Immature natural killer cell (primary cell): ENCODE data around the gene PTPN21. TPM values are rescaled to one million over a fixed set of nuclear protein-coding genes. Genes with fewer than 3 reads are reported as not detected.

Experiments
- DNase-seq, 3 donors: peaks; one replicate each; pipeline ENCODE4 v3.0.0; 2022; ENCODE audit warnings: mixed read lengths in 1 of 3
- H3K27ac Mint-ChIP-seq, 6 donors: one replicate each; pipeline ENCODE4 v1.8.0; 2020; ENCODE audit warnings: mixed read lengths in 6 of 6, mild to moderate bottlenecking in 5 of 6, inconsistent platforms in 4 of 6, moderate library complexity in 3 of 6
- H3K27me3 Mint-ChIP-seq, 3 donors: one replicate each; pipeline ENCODE4 v1.8.0; 2020 to 2021; ENCODE audit warnings: low read depth in 3 of 3, mild to moderate bottlenecking in 3 of 3, mixed read lengths in 3 of 3, moderate library complexity in 3 of 3, inconsistent platforms in 1 of 3
- H3K36me3 Mint-ChIP-seq, 3 donors: one replicate each; pipeline ENCODE4 v1.8.0; 2020; ENCODE audit warnings: mixed read lengths in 3 of 3, inconsistent platforms in 2 of 3, mild to moderate bottlenecking in 2 of 3
- H3K4me1 Mint-ChIP-seq, 2 donors: one replicate each; pipeline ENCODE4 v1.8.0; 2020; ENCODE audit warnings: inconsistent platforms in 2 of 2, mild to moderate bottlenecking in 2 of 2, mixed read lengths in 2 of 2, moderate library complexity in 1 of 2
- H3K4me3 Mint-ChIP-seq, 5 donors: one replicate each; pipeline ENCODE4 v1.8.0; 2020; ENCODE audit warnings: mild to moderate bottlenecking in 5 of 5, mixed read lengths in 5 of 5, inconsistent platforms in 3 of 5, moderate library complexity in 3 of 5
- H3K9me3 Mint-ChIP-seq, 6 donors: one replicate each; pipeline ENCODE4 v1.8.0; 2020; ENCODE audit warnings: mild to moderate bottlenecking in 6 of 6, mixed read lengths in 6 of 6, inconsistent platforms in 4 of 6, moderate library complexity in 3 of 6
- polyA plus RNA-seq, 3 donors: library from polyadenylated mRNA; unstranded; fragments of 300-500 nt; fragmentation: Illumina TruSeq; gene quantifications; one replicate each; pipeline ENCODE4 v1.2.3, GENCODE V29; 2021

The PTPN21 gene
- polyA plus RNA-seq, 3 donors from 2014 or later, result not detected

DNA sequence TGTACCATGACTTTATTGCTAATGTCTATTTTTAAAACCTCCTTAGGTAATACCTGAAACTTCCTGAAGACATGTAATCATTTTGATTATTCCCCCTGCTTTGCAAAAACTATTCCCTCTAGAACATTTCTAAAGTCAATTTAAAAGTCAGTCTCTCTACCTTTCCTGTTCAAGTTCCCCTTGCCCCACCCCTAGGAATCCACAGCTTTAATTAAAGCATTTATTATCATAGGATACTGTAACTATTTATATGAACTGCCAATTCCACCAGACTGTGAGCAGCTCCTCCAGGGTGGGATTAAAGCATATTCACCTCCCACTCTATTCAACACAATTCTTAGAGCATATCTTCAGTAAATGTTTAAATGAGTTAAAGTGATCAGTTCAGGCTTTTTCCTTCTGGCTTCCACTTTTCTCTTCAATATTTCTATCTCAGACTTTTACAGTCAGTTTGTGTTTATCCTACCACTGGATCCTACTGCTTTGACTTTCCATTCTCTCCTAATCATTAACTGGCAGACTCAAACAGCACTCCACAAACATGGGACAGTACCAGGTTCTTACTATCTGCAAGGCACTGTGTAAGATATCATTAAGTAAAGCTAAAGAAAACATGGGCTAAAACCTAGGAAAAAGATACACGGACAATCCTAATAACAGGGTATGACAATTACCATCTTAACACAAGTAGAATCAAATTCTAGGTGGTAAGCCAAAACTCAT is 39.1 kb downstream of the PTPN21 start:
- Mint-ChIP-seq H3K4me3 (no peak overlapping the region), H3K27me3 (peaks cover 0 to 7% (median 0%) of the 10 kb centered on the region in 3 donors)
- DNase-seq, result no peak

GRCh38 chr14:88507208-88507607 is 47.6 kb downstream of the PTPN21 start:
- Mint-ChIP-seq H3K9me3 (no peaks in the 10 kb centered on the region), H3K27me3 (peaks cover 0 to 8% (median 3%) of the 10 kb centered on the region in 3 donors), H3K27ac (no peak overlapping the region), H3K36me3 (no peaks in the 10 kb centered on the region), H3K4me1 (no peaks in the 10 kb centered on the region), H3K4me3 (no peak overlapping the region)
- no peak for DNase-seq

More for the DNA sequence above, 39.1 kb downstream of the PTPN21 start:
- Mint-ChIP-seq H3K9me3 (no peaks in the 10 kb centered on the region), H3K4me1 (peaks cover 4 to 7% of the 10 kb centered on the region in 2 donors), H3K36me3 (no peaks in the 10 kb centered on the region), H3K27ac (no peak overlapping the region)

- no peaks in the 10 kb centered on the region for H3K4me1 Mint-ChIP-seq
- no peak for DNase-seq
- no peak overlapping the region for H3K4me3 Mint-ChIP-seq
- H3K9me3 Mint-ChIP-seq, result no peaks in the 10 kb centered on the region
- H3K36me3 Mint-ChIP-seq, result no peaks in the 10 kb centered on the region
- H3K27me3 Mint-ChIP-seq, result peaks cover 0 to 12% (median 3%) of the 10 kb centered on the region in 3 donors
- no peak overlapping the region for H3K27ac Mint-ChIP-seq
Observed at GRCh38 chr14:88505621-88506020, 49.2 kb downstream of the PTPN21 start.

- Mint-ChIP-seq H3K4me3 (no peak overlapping the region), H3K9me3 (no peaks in the 10 kb centered on the region), H3K36me3 (no peaks in the 10 kb centered on the region), H3K27me3 (peaks cover 0 to 12% (median 3%) of the 10 kb centered on the region in 3 donors), H3K27ac (no peak overlapping the region), H3K4me1 (no peaks in the 10 kb centered on the region)
- no peak for DNase-seq
Observed at GRCh38 chr14:88504602-88505001, 50.2 kb downstream of the PTPN21 start.

DNA sequence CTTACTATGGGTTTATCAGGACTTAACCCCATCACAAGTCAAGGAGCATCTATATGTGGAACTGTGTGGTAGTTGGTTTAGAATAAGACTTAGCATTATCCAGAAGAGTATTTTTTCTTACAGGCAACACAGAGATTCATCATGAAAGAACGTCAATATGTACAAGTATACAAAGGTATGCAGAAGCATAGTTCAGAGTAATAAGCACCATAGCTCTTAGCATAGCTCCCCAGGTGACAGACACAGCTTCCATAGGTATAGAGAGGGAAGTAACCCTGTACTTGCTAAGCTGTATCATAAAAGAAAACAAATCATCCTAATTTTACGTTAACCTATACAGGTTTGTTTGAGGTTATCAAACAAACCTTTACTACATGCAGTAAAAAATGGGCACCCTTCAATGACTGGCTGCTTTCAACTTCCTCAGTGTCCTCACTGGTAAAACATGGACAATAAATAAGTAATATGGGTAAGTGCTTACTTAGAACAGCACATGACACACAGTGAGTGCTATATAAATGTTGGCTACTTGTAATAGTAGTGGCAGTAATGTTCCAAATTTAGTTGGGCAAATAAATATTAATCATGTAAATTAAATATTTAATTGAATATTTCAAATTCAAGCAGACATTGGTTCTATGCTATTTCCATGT is 50.9 kb downstream of the PTPN21 start:
- Mint-ChIP-seq H3K27me3 (peaks cover 0 to 12% (median 3%) of the 10 kb centered on the region in 3 donors), H3K9me3 (no peaks in the 10 kb centered on the region), H3K4me1 (no peaks in the 10 kb centered on the region), H3K36me3 (no peaks in the 10 kb centered on the region), H3K27ac (no peak overlapping the region), H3K4me3 (no peak overlapping the region)
- DNase-seq, result no peak

DNA sequence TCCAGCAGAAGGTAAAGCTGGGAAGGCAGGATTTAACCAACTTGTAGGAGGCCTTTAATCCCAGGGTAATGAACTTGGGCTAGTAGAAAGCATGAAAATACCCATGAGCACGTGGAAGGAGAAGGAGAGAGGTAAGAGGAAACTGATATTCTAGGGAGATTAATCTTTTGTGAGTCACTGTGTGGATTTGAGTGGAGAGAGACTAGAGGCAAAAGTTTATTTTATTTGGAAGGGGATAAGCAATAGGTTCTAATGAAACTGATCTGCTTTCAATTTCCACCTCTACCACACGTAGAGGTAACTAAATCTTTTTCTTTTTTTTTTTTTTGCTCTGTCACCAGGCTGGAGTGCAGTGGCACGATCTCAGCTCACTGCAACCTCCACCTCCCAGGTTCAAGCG is 52.1 kb downstream of the PTPN21 start:
- Mint-ChIP-seq H3K4me3 (no peak overlapping the region), H3K27me3 (peaks cover 0 to 11% (median 3%) of the 10 kb centered on the region in 3 donors), H3K27ac (no peak overlapping the region), H3K9me3 (no peaks in the 10 kb centered on the region), H3K36me3 (no peaks in the 10 kb centered on the region), H3K4me1 (no peaks in the 10 kb centered on the region)
- no peak for DNase-seq

GRCh38 chr14:88500611-88501010 is 54.2 kb downstream of the PTPN21 start:
- no peaks in the 10 kb centered on the region for H3K4me1 Mint-ChIP-seq
- no peak overlapping the region for H3K27ac Mint-ChIP-seq
- no peak for DNase-seq
- peaks cover 0 to 7% (median 0%) of the 10 kb centered on the region in 3 donors for H3K27me3 Mint-ChIP-seq
- H3K4me3 Mint-ChIP-seq, result no peak overlapping the region
- H3K9me3 Mint-ChIP-seq, result no peaks in the 10 kb centered on the region
- H3K36me3 Mint-ChIP-seq, result no peaks in the 10 kb centered on the region

GRCh38 chr14:88499225-88499624 is 55.6 kb downstream of the PTPN21 start:
- H3K4me1 Mint-ChIP-seq, result no peaks in the 10 kb centered on the region
- no peaks in the 10 kb centered on the region for H3K36me3 Mint-ChIP-seq
- H3K4me3 Mint-ChIP-seq, result no peak overlapping the region
- peaks cover 0 to 10% (median 0%) of the 10 kb centered on the region in 3 donors for H3K27me3 Mint-ChIP-seq
- no peaks in the 10 kb centered on the region for H3K9me3 Mint-ChIP-seq
- DNase-seq, result no peak
- no peak overlapping the region for H3K27ac Mint-ChIP-seq

DNA sequence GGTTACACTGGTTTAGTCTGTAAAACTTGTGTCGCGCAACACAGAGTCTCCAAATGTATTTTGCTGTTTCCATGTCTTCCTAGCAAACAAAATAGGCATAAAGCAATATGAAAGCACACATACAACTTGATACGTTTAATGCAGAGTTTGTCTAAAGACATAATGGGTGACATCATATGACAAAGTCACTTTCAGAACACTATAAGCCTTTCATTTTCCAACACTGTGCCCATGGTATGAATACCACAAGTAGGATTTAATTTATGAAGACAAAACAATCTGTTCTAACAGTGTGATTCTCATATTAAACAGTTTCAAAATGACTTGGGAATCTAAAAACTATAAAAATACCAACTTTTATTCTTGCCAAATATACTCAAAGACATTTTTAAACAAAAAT is 58.4 kb downstream of the PTPN21 start:
- Mint-ChIP-seq H3K9me3 (no peaks in the 10 kb centered on the region), H3K4me3 (no peak overlapping the region), H3K4me1 (peaks cover 0 to 4% of the 10 kb centered on the region in 2 donors), H3K36me3 (no peaks in the 10 kb centered on the region), H3K27me3 (peaks cover 0 to 15% (median 2%) of the 10 kb centered on the region in 3 donors), H3K27ac (no peak overlapping the region)
- DNase-seq, result no peak

GRCh38 chr14:88493392-88494185 is 61.2 kb downstream of the PTPN21 start:
- Mint-ChIP-seq H3K4me3 (no peak overlapping the region), H3K27ac (no peak overlapping the region)
- no peak for DNase-seq

DNA sequence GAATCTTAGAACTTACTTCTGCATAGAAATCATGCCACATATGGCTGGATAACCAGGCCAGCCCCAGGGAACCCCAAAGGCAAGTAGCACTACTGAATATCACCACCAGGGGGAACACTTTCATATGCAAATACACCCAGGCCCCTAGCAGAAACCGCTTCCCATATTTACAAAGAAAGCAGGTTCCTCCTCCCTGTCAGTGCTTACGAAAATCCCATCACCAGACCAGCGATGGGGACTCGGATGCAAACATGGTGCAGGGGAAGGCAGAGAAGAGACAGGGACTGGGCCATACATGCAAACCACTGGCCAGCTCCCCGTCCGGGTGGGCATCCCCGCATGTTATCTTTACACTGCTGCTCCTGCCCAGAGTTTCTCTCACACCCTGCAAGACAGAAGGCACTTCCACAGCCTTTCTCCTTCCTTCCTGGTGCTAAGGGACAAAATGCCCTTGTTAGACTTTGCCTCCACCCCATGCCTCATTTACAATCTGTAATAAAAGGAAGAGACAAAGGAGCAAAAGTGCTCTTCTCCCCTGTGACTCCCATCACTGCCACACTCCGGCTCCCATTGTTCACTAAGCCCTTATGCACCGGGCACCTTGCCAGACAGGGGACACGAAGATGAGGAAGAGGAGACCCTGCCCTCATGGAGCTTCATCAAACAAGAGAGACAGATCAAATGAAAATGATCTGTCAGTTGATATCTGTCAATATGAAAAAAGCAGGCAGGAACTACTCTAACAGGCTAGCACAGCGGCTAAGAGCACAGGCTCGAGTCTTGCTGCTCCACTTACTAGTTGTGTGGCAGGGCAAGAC is 62.3 kb downstream of the PTPN21 start:
- Mint-ChIP-seq H3K9me3 (no peaks in the 10 kb centered on the region), H3K4me1 (peaks cover 0 to 4% of the 10 kb centered on the region in 2 donors), H3K4me3 (no peak overlapping the region), H3K27me3 (peaks cover 2 to 8% (median 2%) of the 10 kb centered on the region in 3 donors), H3K27ac (no peak overlapping the region), H3K36me3 (no peaks in the 10 kb centered on the region)
- DNase-seq, result peak; percentile 40 to 50 (median 46)

More at GRCh38 chr14:88493392-88494185, 61.2 kb downstream of the PTPN21 start:
- Mint-ChIP-seq H3K27me3 (peaks cover 2 to 11% (median 2%) of the 10 kb centered on the region in 3 donors), H3K9me3 (no peaks in the 10 kb centered on the region), H3K4me1 (peaks cover 0 to 4% of the 10 kb centered on the region in 2 donors), H3K36me3 (no peaks in the 10 kb centered on the region)

GRCh38 chr14:88490168-88490567 is 64.6 kb downstream of the PTPN21 start:
- Mint-ChIP-seq H3K4me3 (no peak overlapping the region), H3K27me3 (peaks cover 2 to 8% (median 3%) of the 10 kb centered on the region in 3 donors), H3K4me1 (peaks cover 0 to 4% of the 10 kb centered on the region in 2 donors), H3K36me3 (no peaks in the 10 kb centered on the region), H3K27ac (no peak overlapping the region), H3K9me3 (no peaks in the 10 kb centered on the region)
- no peak for DNase-seq

DNA sequence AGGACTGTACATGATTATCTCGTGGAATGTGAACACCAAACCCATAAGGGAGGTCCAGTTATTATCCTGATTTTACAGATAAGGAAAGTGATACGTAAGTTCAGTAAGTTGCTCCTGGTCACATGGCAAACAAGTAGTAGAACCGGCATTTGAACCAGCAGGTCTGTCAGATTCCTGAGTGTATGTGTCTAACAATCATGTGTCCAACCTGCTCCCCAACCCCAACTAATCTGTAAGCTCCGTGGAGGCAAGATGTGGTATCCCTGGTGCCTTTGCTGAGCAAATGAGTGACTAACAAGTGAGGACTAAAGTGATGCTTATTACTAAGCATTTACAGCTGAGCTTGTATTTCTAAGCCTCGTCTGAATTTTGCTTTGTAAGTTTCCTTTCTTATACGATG is 65.9 kb downstream of the PTPN21 start:
- Mint-ChIP-seq H3K4me3 (no peak overlapping the region), H3K9me3 (no peaks in the 10 kb centered on the region), H3K4me1 (peaks cover 0 to 4% of the 10 kb centered on the region in 2 donors), H3K27me3 (peaks cover 2 to 5% (median 3%) of the 10 kb centered on the region in 3 donors), H3K27ac (no peak overlapping the region), H3K36me3 (no peaks in the 10 kb centered on the region)
- no peak for DNase-seq
